OCI-LY7 (cell line): ENCODE measurements around the gene SPPL3. TPM values are rescaled to one million over a fixed set of nuclear protein-coding genes. Genes with fewer than 3 reads are reported as not detected.

Source experiments
- BruUV-seq: library from RNA; stranded (reverse); fragments of 400-500 nt; replicated peaks from 2 replicates; lab custom pipeline; 2021; lab: Mats Ljungman, UMichigan
- CTCF ChIA-PET: fragments of 300-600 bp; sonication (Branson Sonifier 250); formaldehyde crosslinking; loops from one replicate; lab custom pipeline; 2022; ENCODE audit warnings: antibody characterized with exemption; ENCODE audit not compliant: unreplicated experiment; lab: Charles Lee
- POLR2A ChIA-PET: fragments of 300-600 bp; sonication (Branson Sonifier 250); formaldehyde crosslinking; loops from one replicate; lab custom pipeline; 2022; ENCODE audit warnings: antibody characterized with exemption; lab: Charles Lee
- DNase-seq: peaks from one replicate; pipeline ENCODE4 v3.0.0-alpha.2; 2015; ENCODE audit warnings: low spot score
- H2AFZ ChIP-seq: fragments of 200-600 bp; sonication (generic), shearing (Covaris generic); 2 replicates; pipeline ENCODE4 v1.6.1; 2014; ENCODE audit warnings: mild to moderate bottlenecking, antibody characterized with exemption, low read length, moderate library complexity
- H3K27ac ChIP-seq: fragments of 200-600 bp; sonication (generic); 2 replicates; pipeline ENCODE4 v1.5.1; 2014; ENCODE audit warnings: mixed run types, low read depth, mild to moderate bottlenecking, moderate library complexity, low read length, inconsistent platforms; ENCODE audit not compliant: poor library complexity, severe bottlenecking
- H3K36me3 ChIP-seq: fragments of 200-600 bp; sonication (generic); 2 replicates; pipeline ENCODE4 v1.6.1; 2014; ENCODE audit warnings: mild to moderate bottlenecking, antibody characterized with exemption, low read length, moderate library complexity, mixed read lengths; ENCODE audit not compliant: insufficient read depth
- H3K4me1 ChIP-seq: fragments of 200-600 bp; sonication (generic); 2 replicates; pipeline ENCODE4 v1.5.1; 2014; ENCODE audit warnings: mild to moderate bottlenecking, low read length; ENCODE audit not compliant: insufficient read depth, poor library complexity, severe bottlenecking
- H3K4me2 ChIP-seq: fragments of 200-600 bp; sonication (generic); 2 replicates; pipeline ENCODE4 v1.6.1; 2014; ENCODE audit warnings: mild to moderate bottlenecking, low read length
- H3K4me3 ChIP-seq: fragments of 200-600 bp; sonication (generic); 2 replicates; pipeline ENCODE4 v1.5.1; 2014; ENCODE audit warnings: mild to moderate bottlenecking, low read depth, low read length; ENCODE audit not compliant: poor library complexity, severe bottlenecking
- H3K79me2 ChIP-seq: fragments of 200-600 bp; sonication (generic); 2 replicates; pipeline ENCODE4 v1.6.1; 2016; ENCODE audit warnings: low read depth, mild to moderate bottlenecking, low read length, moderate library complexity, mixed read lengths; ENCODE audit not compliant: insufficient read depth
- H3K9me2 ChIP-seq: fragments of 200-600 bp; sonication (generic); 2 replicates; pipeline ENCODE4 v1.6.1; 2016; ENCODE audit warnings: mild to moderate bottlenecking, low read length, mixed read lengths; ENCODE audit not compliant: insufficient read depth
- H3K9me3 ChIP-seq: fragments of 200-600 bp; sonication (generic); 2 replicates; pipeline ENCODE4 v1.6.1; 2014; ENCODE audit warnings: mild to moderate bottlenecking, mixed run types, low read length, mixed read lengths
- H4K20me1 ChIP-seq: fragments of 200-600 bp; sonication (generic); 2 replicates; pipeline ENCODE4 v1.6.1; 2014; ENCODE audit warnings: mild to moderate bottlenecking, antibody characterized with exemption, low read length, moderate library complexity, mixed read lengths; ENCODE audit not compliant: insufficient read depth
- CTCF ChIP-seq: fragments of 200-600 bp; sonication (generic); conservative IDR thresholded peaks from 2 replicates; pipeline ENCODE4 v1.5.1; 2014; ENCODE audit warnings: mild to moderate bottlenecking, antibody characterized with exemption, low read length, moderate library complexity, mixed read lengths
- EZH2phosphoT487 ChIP-seq: fragments of 200-600 bp; sonication (generic); IDR thresholded peaks from 2 replicates; pipeline ENCODE4 v1.6.1; 2018; ENCODE audit warnings: low read depth, borderline replicate concordance, mild to moderate bottlenecking, mixed run types, antibody characterized with exemption, low read length, moderate library complexity, mixed read lengths
- intact Hi-C: fragments of 100-400 bp; cut with micrococcal nuclease; formaldehyde crosslinking; loops from one replicate; pipeline ENCODE4 v1.10.0; 2022; ENCODE audit not compliant: unreplicated experiment
- total RNA-seq, 2 experiments: library from RNA; depleted of rRNA in 1 of 2; stranded (reverse); fragments of >200 nt in 1 of 2; shearing (Covaris generic) in 1 of 2; gene quantifications; 2 replicates each; pipeline ENCODE4 v1.2.3, GENCODE V29; 2014 to 2022

SPPL3 gene
- total RNA-seq, 2 experiments from 2014 or later, result 8.6 to 36.6 TPM

DNA sequence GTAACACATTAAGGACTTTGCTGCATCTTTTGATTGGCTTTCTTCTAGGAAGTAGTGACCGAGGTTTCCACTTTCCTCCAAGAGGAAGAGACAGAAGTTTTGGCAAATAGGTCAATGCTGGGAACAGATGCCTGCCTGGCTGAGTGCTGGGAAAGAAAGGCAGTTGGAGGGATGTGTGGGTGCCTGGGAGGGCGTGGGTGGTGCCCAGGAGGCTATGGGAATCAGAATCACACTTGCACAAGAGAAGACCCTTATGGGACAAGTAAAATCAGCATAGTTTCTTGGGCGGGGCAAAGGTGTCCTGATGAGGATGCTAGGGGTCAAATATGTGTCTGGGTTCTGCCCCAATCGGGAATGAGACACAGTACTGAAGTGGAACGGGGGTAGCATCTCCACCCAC lies 179.4 kb downstream of the SPPL3 start:
- POLR2A ChIA-PET, result no interaction called here
- no peaks in the 10 kb centered on the region for H3K9me3 ChIP-seq
- H4K20me1 ChIP-seq, result no peaks in the 10 kb centered on the region
- H3K27ac ChIP-seq, result no peak overlapping the region
- TF ChIP-seq EZH2phosphoT487, result no peak
- no peak for TF ChIP-seq CTCF
- no peak overlapping the region for H2AFZ ChIP-seq
- DNase-seq, result no peak
- H3K79me2 ChIP-seq, result no peaks in the 10 kb centered on the region
- CTCF ChIA-PET, result no interaction called here
- BruUV-seq, result no TSS peak
- intact Hi-C loops, result loop anchor here (5.0 to 10.0 kb wide), 3 partner anchors 142 to 290 kb away; partner anchors contain the start of genes COX6A1 and POP5
- peaks cover 36% of the 10 kb centered on the region for H3K4me1 ChIP-seq
- H3K36me3 ChIP-seq, result peaks cover 44% of the 10 kb centered on the region
- peak overlapping the region; percentile 69; the same call in 1 of the 2 replicates for H3K4me2 ChIP-seq
- no peak overlapping the region for H3K4me3 ChIP-seq
- no peaks in the 10 kb centered on the region for H3K9me2 ChIP-seq

DNA sequence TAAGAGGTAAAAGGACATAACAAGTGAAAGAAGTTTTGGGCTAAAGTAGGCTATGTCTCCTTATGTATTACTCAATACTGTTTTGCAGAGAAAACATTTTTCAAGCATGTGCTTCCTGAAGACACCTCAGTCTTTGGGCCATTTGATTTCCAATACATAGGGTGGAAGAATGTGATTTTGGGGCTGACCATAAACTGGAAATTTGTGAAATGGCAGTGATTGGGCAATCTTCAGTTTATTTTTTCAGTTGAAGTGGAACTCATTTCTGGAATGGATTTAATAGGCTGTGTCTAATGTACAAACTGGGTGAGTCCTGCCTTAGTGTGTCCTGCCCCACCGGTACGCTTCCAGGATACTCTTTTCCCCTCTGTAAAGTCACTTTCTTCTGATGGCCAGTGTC lies 181.4 kb downstream of the SPPL3 start:
- BruUV-seq, result no TSS peak
- intact Hi-C loops, result loop anchor here (10.0 kb wide), 1 partner anchor 288 kb away; the partner anchor contains the start of gene COX6A1
- Histone ChIP-seq H3K4me2 (no peak overlapping the region), H2AFZ (no peak overlapping the region), H3K9me2 (no peaks in the 10 kb centered on the region), H3K27ac (no peak overlapping the region), H3K4me1 (peaks cover 36% of the 10 kb centered on the region), H4K20me1 (no peaks in the 10 kb centered on the region), H3K36me3 (peaks cover 61% of the 10 kb centered on the region), H3K4me3 (no peak overlapping the region), H3K79me2 (no peaks in the 10 kb centered on the region), H3K9me3 (no peaks in the 10 kb centered on the region)
- no peak for TF ChIP-seq CTCF
- no peak for TF ChIP-seq EZH2phosphoT487
- ChIA-PET POLR2A (no interaction called here), CTCF (no interaction called here)
- no peak for DNase-seq

GRCh38 chr12:120721866-120722265 lies 182.3 kb downstream of the SPPL3 start:
- peaks cover 36% of the 10 kb centered on the region for H3K4me1 ChIP-seq
- no TSS peak for BruUV-seq
- ChIA-PET CTCF (interaction anchor here (0.5 to 1.6 kb wide), 2 partner anchors 73 to 203 kb away, joined by 3 to 6 read pairs; no protein-coding TSS in a partner anchor), POLR2A (interaction anchor here (0.5 kb wide), 1 partner anchor 427 kb away, joined by 6 read pairs; no protein-coding TSS in a partner anchor)
- no peak for TF ChIP-seq EZH2phosphoT487
- TF ChIP-seq CTCF, result no peak
- H3K79me2 ChIP-seq, result no peaks in the 10 kb centered on the region
- H3K4me2 ChIP-seq, result peak overlapping the region; percentile 56
- intact Hi-C loops, result loop anchor here (10.0 kb wide), 1 partner anchor 287 kb away; the partner anchor contains the start of gene COX6A1
- H2AFZ ChIP-seq, result no peak overlapping the region
- H4K20me1 ChIP-seq, result no peaks in the 10 kb centered on the region
- peaks cover 66% of the 10 kb centered on the region for H3K36me3 ChIP-seq
- H3K4me3 ChIP-seq, result peak overlapping the region; percentile 11
- peak overlapping the region; percentile 1 for H3K27ac ChIP-seq
- peak; percentile 61 for DNase-seq
- no peaks in the 10 kb centered on the region for H3K9me3 ChIP-seq
- H3K9me2 ChIP-seq, result no peaks in the 10 kb centered on the region
